Suprapubic skin (tissue), 4 donors: ENCODE results near the gene TULP4.

ENCODE experiments used
- CTCF ChIP-seq, 2 donors: fragments of 200-600 bp in 1 of 2; fragments of 450-650 bp in 1 of 2; sonication (generic) in 1 of 2; IDR thresholded peaks; one replicate each; pipeline ENCODE4 v1.5.1; 2016 to 2019; ENCODE audit warnings: antibody characterized with exemption in 2 of 2, mild to moderate bottlenecking in 1 of 2, moderate library complexity in 1 of 2
- EP300 ChIP-seq: sonication (generic); formaldehyde crosslinking; IDR thresholded peaks from one replicate; pipeline ENCODE4 v1.6.1; 2017; ENCODE audit warnings: antibody characterized with exemption
- POLR2AphosphoS5 ChIP-seq, 3 donors: sonication (generic); formaldehyde crosslinking; IDR thresholded peaks; one replicate each; pipeline ENCODE4 v1.6.1; 2017; ENCODE audit warnings: antibody characterized with exemption in 3 of 3

GRCh38 chr6:158441716-158442215 lies 129.5 kb downstream of the TULP4 start:
- TF ChIP-seq CTCF (IDR thresholded peaks at IDR 0.05) (no peak), EP300 (no peak), POLR2AphosphoS5 (IDR thresholded peaks at IDR 0.05) (no peak)
